ENCODE measurements around the gene TPI1.

TPI1 gene

GRCh38 chr12:6843118-6843902 lies 24.0 kb upstream of the TPI1 start:
- no peaks in the 10 kb centered on the region for H4K20me1 ChIP-seq (ENCODE audit: insufficient read depth, low read length)
- no peak overlapping the region for H3K27ac ChIP-seq (ENCODE audit: low read depth, low read length, poor library complexity, severe bottlenecking)
- H3K79me2 ChIP-seq (ENCODE audit: insufficient read depth, low read length), result no peaks in the 10 kb centered on the region
- peak overlapping the region; percentile 13; the same call in 1 of the 2 replicates for H3K9ac ChIP-seq (ENCODE audit: low read length)
- H3F3A ChIP-seq (ENCODE audit: insufficient read depth, low read length), result 0 out of 2 replicates have a peak, but pooled peaks cover 3% of the 10 kb centered on the region
- no peaks in the 10 kb centered on the region for H3K27me3 ChIP-seq (ENCODE audit: insufficient read depth, low read length)
- H3K36me3 ChIP-seq (ENCODE audit: insufficient read depth, low read length), result peaks cover 25% of the 10 kb centered on the region; the same call in 1 of the 2 replicates
- TF ChIP-seq CTCF (IDR thresholded peaks at IDR 0.05; ENCODE audit: low read length) (peak; percentile 38; the same call in 1 of the 2 replicates), EZH2 (IDR thresholded peaks at IDR 0.05; ENCODE audit: borderline replicate concordance, low read length) (no peak)
- H3K9me2 ChIP-seq (ENCODE audit: low read depth, low read length), result no peaks in the 10 kb centered on the region
- H3K4me2 ChIP-seq (ENCODE audit: low read length), result peak overlapping the region; percentile 42; the same call in 1 of the 2 replicates
- peak overlapping the region; percentile 8 for H3K4me3 ChIP-seq (ENCODE audit: low read depth, low read length, poor library complexity, severe bottlenecking)
- H3K4me1 ChIP-seq (ENCODE audit: insufficient read depth, low read length, severe bottlenecking), result peaks cover 41% of the 10 kb centered on the region
- no peak overlapping the region for H2AFZ ChIP-seq (ENCODE audit: low read length)
- no peaks in the 10 kb centered on the region for H3K9me3 ChIP-seq (ENCODE audit: low read length)

GRCh38 chr12:6845395-6845794 lies 21.9 kb upstream of the TPI1 start:
- Histone ChIP-seq H3K27ac (ENCODE audit: low read depth, low read length, poor library complexity, severe bottlenecking) (no peak overlapping the region), H3K9me2 (ENCODE audit: low read depth, low read length) (no peaks in the 10 kb centered on the region), H3K79me2 (ENCODE audit: insufficient read depth, low read length) (peaks cover 3% of the 10 kb centered on the region; the same call in 1 of the 2 replicates), H3K9me3 (ENCODE audit: low read length) (no peaks in the 10 kb centered on the region), H4K20me1 (ENCODE audit: insufficient read depth, low read length) (no peaks in the 10 kb centered on the region), H2AFZ (ENCODE audit: low read length) (no peak overlapping the region), H3K9ac (ENCODE audit: low read length) (no peak overlapping the region), H3K36me3 (ENCODE audit: insufficient read depth, low read length) (peaks cover 43% of the 10 kb centered on the region), H3K4me1 (ENCODE audit: insufficient read depth, low read length, severe bottlenecking) (peaks cover 44% of the 10 kb centered on the region), H3K4me3 (ENCODE audit: low read depth, low read length, poor library complexity, severe bottlenecking) (no peak overlapping the region), H3K27me3 (ENCODE audit: insufficient read depth, low read length) (no peaks in the 10 kb centered on the region), H3F3A (ENCODE audit: insufficient read depth, low read length) (0 out of 2 replicates have a peak, but pooled peaks cover 3% of the 10 kb centered on the region), H3K4me2 (ENCODE audit: low read length) (no peak overlapping the region)
- TF ChIP-seq EZH2 (IDR thresholded peaks at IDR 0.05; ENCODE audit: borderline replicate concordance, low read length), result no peak
- no peak for TF ChIP-seq CTCF (IDR thresholded peaks at IDR 0.05; ENCODE audit: low read length)

GRCh38 chr12:6846316-6846869 lies 20.9 kb upstream of the TPI1 start:
- TF ChIP-seq CTCF (IDR thresholded peaks at IDR 0.05; ENCODE audit: low read length), result no peak
- TF ChIP-seq EZH2 (IDR thresholded peaks at IDR 0.05; ENCODE audit: borderline replicate concordance, low read length), result no peak
- Histone ChIP-seq H3K4me3 (ENCODE audit: low read depth, low read length, poor library complexity, severe bottlenecking) (no peak overlapping the region), H4K20me1 (ENCODE audit: insufficient read depth, low read length) (no peaks in the 10 kb centered on the region), H3K4me1 (ENCODE audit: insufficient read depth, low read length, severe bottlenecking) (peaks cover 39% of the 10 kb centered on the region), H3K9ac (ENCODE audit: low read length) (no peak overlapping the region), H2AFZ (ENCODE audit: low read length) (no peak overlapping the region), H3K9me2 (ENCODE audit: low read depth, low read length) (no peaks in the 10 kb centered on the region), H3K27ac (ENCODE audit: low read depth, low read length, poor library complexity, severe bottlenecking) (no peak overlapping the region), H3K36me3 (ENCODE audit: insufficient read depth, low read length) (peaks cover 43% of the 10 kb centered on the region), H3K27me3 (ENCODE audit: insufficient read depth, low read length) (no peaks in the 10 kb centered on the region), H3K79me2 (ENCODE audit: insufficient read depth, low read length) (peaks cover 8% of the 10 kb centered on the region), H3K4me2 (ENCODE audit: low read length) (no peak overlapping the region), H3K9me3 (ENCODE audit: low read length) (no peaks in the 10 kb centered on the region), H3F3A (ENCODE audit: insufficient read depth, low read length) (0 out of 2 replicates have a peak, but pooled peaks cover 3% of the 10 kb centered on the region)

Measured in OCI-LY1 (cell line).